GM19240 (cell line): ENCODE results near the gene MMP24.
"Not testable (repeated sequence)": the region's sequence is repeated elsewhere in the genome, so short reads cannot be mapped to it uniquely, and the experiment has no call there.

Experiments
- DNase-seq: peaks from one replicate; pipeline ENCODE4 v3.0.0; 2011; ENCODE audit warnings: low spot score; ENCODE audit not compliant: insufficient read length

MMP24 gene

DNA sequence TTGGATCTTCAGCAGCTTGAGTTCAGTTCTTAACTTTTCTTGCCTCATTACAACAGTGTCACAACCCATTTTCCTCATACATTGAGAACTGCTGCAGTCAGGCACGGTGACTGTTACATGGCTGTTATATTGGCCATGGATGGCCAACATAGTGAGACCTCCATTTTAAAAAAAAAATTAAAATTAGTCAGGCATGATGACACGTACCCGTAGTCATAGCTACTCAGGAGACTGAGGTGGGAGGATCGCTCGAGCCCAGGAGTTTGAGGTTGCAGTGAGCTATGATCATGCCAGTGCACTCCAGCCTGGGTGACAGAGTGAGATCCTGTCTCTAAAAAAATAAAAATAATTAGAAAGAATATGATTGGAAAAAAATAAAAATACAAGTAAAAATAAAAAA, 9.9 kb upstream of the MMP24 start:
- DNase-seq = no peak

DNA sequence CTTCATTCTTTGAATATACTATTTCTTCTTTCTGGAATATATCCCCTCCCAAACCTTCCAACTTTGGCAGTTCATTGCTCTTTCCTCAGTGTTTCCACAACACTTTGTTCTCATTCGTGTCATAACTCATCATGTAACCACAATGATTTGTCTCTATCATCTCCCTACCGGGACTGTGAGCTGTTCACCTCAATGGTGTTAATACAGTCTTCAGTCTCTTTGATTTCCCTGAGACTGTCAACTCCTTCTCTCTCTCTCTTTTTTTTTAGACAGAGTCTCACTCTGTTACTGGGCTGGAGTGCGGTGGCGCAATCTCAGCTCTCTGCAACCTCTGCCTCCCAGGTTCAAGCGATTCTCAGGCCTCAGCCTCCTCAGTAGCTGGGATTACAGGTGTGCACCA, 2.5 kb upstream of the MMP24 start:
- DNase-seq = no peak

DNA sequence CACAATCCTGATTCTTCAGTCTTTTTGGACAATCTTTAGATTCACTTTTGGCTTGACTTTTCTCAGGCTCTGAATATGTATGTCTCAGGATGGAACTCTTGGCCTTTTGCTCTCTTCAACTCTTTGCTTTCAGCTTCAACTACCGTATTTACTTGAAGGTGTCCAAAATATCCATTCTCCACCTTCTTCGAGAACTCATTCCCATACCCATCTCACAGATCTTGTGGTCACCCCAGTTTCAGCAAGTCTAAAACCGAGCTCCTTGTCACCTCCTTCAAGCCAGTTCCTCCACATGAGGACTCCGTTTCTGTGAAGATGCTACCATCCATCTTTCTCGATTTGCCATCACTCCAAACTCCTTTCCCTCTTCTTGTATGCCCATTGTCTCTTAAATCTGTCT, 2.0 kb upstream of the MMP24 start:
- no peak for DNase-seq

GRCh38 chr20:35225319-35226125, 968 bp upstream of the MMP24 start:
- DNase-seq = no peak

- DNase-seq = peak; percentile 31
Measured at GRCh38 chr20:35226884-35227681, 593 bp downstream of the MMP24 start.

DNA sequence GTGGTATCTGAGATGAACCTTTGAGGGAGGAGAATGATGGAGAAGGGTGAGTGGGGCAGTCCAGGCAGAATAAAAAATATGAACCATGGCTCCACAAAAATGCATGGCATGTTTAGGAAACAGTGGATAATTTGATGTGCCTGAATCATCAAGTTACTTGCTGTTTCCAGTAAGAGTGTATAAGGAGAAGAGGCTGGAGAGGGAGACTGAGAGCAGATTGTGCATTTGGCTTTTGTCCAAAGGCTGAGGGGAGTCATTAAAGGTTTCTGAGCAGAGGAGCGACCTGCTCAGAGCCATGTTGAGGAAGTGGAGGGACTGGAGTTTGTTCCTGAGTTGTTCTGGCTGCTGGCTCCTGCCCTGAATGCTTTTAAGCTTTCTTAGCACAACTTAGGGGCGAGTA, 6.1 kb downstream of the MMP24 start:
- DNase-seq = no peak

GRCh38 chr20:35235881-35236280, 9.4 kb downstream of the MMP24 start:
- DNase-seq = no peak

DNA sequence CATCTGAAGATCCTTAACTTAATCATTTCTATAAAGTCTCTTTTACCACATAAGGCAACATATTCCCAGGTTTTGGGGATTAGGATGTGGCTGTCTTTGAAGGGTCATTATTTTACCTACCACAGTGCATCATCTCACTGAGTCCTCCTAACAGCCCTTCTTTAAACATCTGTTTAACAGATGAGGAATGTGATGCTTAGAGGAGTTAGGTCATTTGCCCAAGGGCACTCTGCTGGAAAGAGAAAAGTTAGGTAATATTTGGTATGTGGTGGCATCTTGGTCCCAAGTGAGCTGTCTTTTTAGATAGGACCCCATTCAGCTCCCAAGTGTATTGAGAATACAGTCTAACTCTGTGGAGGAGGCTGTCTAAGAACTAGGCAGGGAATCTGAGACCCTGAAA, 11.0 kb downstream of the MMP24 start:
- DNase-seq = no peak

GRCh38 chr20:35238170-35238569, 11.7 kb downstream of the MMP24 start:
- no peak for DNase-seq

- DNase-seq = no peak
Measured at GRCh38 chr20:35238735-35239134, 12.2 kb downstream of the MMP24 start.

DNA sequence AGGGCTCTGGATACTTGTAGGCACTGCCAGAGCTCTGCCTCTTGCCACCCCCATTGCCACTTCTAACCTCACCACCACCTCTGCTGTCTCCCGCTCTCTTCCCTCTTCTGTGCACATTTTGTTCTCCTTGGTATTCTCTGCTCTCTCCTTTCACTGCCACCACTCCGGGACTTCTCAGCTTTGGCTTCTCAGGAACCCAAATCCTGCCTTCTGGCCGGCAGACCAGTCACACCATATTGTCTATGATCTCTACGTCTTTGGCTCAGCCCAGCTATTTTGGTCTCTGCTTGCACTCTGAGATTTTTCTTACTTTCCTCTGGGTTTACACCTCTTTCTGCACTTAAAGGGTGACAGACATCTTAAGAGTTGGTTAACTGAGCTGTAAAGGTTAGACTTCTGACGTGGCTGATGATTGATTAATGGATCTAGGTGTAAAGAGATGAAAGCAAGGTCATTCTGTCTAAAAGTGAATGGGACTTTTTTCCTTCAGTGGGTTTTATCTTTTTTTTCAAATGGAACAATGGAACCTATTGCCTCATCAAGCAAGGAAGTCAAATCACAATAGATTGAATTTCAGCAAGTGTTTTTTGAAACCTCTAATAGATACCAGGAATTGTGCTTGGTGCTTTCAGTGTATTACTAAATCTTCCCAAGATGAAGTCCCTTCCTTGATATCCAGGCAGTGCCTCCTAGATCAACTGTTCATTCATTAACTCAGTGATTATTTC, 13.8 kb downstream of the MMP24 start:
- no peak for DNase-seq

- DNase-seq = no peak
Measured at GRCh38 chr20:35240811-35241293, 14.4 kb downstream of the MMP24 start.

GRCh38 chr20:35243317-35243716, 16.8 kb downstream of the MMP24 start:
- no peak for DNase-seq

DNA sequence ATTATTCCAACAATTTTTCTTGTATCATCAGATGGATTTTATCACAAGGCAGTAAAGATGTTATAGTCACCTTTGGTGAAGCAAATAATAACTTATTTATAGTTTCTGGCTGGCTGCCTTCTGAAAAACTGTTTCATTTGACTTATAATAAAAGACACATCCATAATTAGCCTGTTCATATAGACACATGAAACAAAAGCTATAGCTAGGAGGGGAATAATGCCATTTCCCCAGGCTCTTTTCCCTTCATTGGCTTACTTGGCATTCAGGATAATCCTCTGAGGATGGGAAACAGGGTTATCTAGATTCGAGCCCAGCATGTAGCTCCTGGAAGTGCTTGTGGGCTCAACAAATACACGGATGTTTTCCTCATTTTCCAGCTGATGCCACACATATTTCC, 17.5 kb downstream of the MMP24 start:
- DNase-seq = no peak

GRCh38 chr20:35246723-35247122, 20.2 kb downstream of the MMP24 start:
- no peak for DNase-seq

DNA sequence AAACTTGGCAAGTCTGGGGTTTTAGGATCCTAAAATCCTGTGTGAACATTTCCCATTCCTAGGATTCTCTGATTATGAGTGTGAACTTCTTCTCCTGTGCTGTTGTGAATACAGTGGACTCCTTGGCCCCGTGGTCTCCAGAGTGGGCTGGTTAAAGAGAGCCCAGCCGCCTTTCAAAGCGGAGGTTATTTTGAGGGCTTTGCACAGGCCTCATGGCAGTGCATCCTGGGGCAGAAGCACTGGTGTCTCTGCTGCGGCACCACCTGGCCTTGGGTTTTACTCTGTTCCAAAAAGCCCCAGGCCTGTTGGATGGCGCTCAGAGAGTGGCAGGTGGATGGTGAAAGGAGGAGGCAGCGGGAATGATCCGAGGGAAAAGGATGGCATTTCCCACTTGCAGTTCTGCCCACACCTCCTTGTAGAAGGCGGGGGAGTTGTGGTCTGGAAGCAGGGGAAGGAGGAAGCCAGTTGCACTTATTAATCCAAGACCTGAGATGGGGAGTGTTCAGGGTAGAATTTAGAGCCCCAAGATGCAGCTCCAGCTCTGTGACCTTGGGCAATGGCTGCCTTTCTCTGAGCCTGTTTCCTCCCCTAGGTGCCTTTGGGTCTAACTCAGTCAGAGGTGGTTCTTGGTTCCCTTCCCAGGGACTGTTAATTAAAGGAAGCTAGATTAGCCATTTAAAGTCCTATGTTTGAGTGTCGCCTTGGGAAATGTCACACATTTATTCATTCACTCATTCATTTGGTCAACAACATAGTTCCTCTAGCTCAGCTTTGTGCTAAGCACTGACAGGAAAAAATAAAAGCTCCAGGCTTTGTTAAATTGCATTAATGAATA, 22.4 kb downstream of the MMP24 start:
- DNase-seq = no peak

DNA sequence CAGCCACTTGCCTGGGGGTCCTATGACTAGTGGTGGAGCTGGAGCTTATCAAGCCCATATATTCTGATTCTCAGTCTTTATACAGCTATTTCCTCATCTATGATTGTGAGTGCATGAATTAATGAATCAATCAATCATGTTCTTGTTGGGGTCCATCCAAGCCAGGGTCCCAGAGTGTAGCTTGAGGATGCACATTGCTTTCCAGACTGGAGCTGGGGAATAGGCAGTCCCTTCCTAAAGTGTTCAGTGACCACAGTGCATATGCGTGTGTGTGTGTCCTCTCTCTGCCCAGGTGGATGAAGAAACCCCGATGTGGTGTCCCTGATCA, 25.1 kb downstream of the MMP24 start:
- DNase-seq = no peak

DNA sequence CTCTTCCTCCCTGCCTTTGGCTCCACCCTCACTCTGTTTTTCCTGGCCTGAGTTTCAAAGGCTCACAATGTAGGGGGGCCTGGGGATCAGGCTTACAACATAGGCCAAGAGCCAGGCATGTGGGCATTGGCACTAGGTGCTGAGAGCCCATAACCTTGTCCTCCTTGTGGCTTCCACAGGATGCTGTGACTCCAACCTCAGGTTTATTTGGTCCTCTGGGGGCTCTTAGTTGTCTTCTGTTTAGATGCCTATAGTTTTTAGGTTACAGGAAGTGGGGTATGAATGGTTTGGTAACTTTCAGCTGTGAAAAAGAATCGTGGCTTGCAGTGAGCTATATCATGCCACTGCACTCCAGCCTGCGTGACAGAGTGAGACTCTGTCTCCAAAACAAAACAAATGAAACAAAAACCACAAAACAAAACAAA, 25.6 kb downstream of the MMP24 start:
- no peak for DNase-seq

DNA sequence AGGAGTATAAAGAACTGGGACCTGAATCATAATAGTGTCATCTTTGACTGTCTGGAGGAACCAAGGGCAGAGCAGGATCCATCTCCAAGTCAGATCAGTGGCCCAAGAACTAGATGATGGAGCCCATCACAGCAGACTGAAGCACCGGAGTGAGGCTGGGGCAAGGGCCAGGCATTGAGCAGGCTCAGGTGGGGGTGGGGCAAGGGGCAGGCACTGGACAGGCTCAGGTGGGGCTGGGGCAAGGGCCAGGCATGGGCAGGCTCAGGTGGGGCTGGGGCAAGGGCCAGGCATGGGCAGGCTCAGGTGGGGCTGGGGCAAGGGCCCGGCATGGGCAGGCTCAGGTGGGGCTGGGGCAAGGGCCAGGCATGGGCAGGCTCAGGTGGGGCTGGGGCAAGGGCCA, 26.1 kb downstream of the MMP24 start:
- DNase-seq = not testable (repeated sequence)

DNA sequence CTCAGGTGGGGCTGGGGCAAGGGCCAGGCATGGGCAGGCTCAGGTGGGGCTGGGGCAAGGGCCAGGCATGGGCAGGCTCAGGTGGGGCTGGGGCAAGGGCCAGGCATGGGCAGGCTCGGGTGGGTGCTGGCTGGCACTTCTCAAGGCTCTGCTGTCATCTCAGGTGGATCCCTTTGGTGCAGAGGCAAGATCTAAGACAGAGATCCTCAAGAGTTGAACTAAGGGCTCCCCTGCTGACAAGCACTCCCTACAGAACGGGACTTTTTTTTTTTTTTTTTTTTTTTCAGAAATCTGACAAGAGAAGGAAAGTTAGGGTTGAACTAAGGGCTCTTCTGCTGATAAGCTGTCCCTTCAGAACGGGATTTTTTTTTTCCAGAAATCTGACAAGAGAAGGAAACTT, 26.5 kb downstream of the MMP24 start:
- no peak for DNase-seq

GRCh38 chr20:35254448-35254999, 28.0 kb downstream of the MMP24 start:
- DNase-seq = no peak
